Transverse colon (tissue), 4 donors: ENCODE data around the gene MFSD6L.

ENCODE experiments used
- CTCF ChIP-seq, 5 experiments: fragments of 200-600 bp in 3 of 5; fragments of 450-650 bp in 2 of 5; sonication (generic) in 3 of 5; IDR thresholded peaks; 1 replicate in 2 of 5; 2 replicates in 3 of 5; pipeline ENCODE4 v1.5.1; 2016 to 2017; ENCODE audit warnings: antibody characterized with exemption in 5 of 5, inconsistent platforms in 3 of 5, mild to moderate bottlenecking in 2 of 5, moderate library complexity in 1 of 5
- EP300 ChIP-seq: sonication (generic); formaldehyde crosslinking; IDR thresholded peaks from one replicate; pipeline ENCODE4 v1.6.1; 2017; ENCODE audit warnings: antibody characterized with exemption, low read depth
- POLR2A ChIP-seq: fragments of 450-650 bp; IDR thresholded peaks from one replicate; pipeline ENCODE4 v1.6.1; 2016; ENCODE audit warnings: antibody characterized with exemption, mild to moderate bottlenecking, moderate library complexity
- POLR2AphosphoS5 ChIP-seq, 3 donors: sonication (generic); formaldehyde crosslinking; IDR thresholded peaks; one replicate each; pipeline ENCODE4 v1.6.1; 2016; ENCODE audit warnings: antibody characterized with exemption in 3 of 3

GRCh38 chr17:8806926-8807550, 7.9 kb upstream of the MFSD6L start:
- TF ChIP-seq CTCF (IDR thresholded peaks at IDR 0.05), result no peak
- no peak for TF ChIP-seq POLR2A
- no peak for TF ChIP-seq POLR2AphosphoS5 (IDR thresholded peaks at IDR 0.05)
- TF ChIP-seq EP300, result no peak
